VCaP (cell line): ENCODE data around the gene CCL27.

Experiments used
- H3K27ac ChIP-seq: fragments of 450-650 bp; 2 replicates; pipeline ENCODE4 v1.5.1; 2017
- CTCF ChIP-seq: fragments of 450-650 bp; conservative IDR thresholded peaks from 2 replicates; pipeline ENCODE4 v1.5.1; 2017; ENCODE audit warnings: mild to moderate bottlenecking, moderate library complexity

Gene CCL27

GRCh38 chr9:34701023-34701768 lies 38.7 kb upstream of the CCL27 start:
- peak; percentile 89 for TF ChIP-seq CTCF
- H3K27ac ChIP-seq, result peak overlapping the region; percentile 25; the same call in 1 of the 2 replicates

- H3K27ac ChIP-seq, result no peak overlapping the region
- TF ChIP-seq CTCF, result no peak
These were observed 32.4 kb upstream of the CCL27 start for GRCh38 chr9:34694811-34695210.

- no peak overlapping the region for H3K27ac ChIP-seq
- TF ChIP-seq CTCF, result no peak
These were observed 31.1 kb upstream of the CCL27 start for GRCh38 chr9:34693560-34693959.

- H3K27ac ChIP-seq, result no peak overlapping the region
- no peak for TF ChIP-seq CTCF
These were observed 29.5 kb upstream of the CCL27 start for GRCh38 chr9:34691936-34692315.

- no peak for TF ChIP-seq CTCF
- H3K27ac ChIP-seq, result no peak within 1 kb of the TSS
These were observed 28.8 kb upstream of the CCL27 start, which contains the start of gene CCL19 for GRCh38 chr9:34690983-34691935. Gene CCL19, minus strand, starts transcription at chr9:34691276. Its CDS starts 137 bp downstream, at chr9:34691139.

- TF ChIP-seq CTCF, result no peak
- H3K27ac ChIP-seq, result no peak overlapping the region
These were observed 27.1 kb upstream of the CCL27 start for GRCh38 chr9:34689512-34689911.

GRCh38 chr9:34689116-34689470 lies 26.6 kb upstream of the CCL27 start:
- TF ChIP-seq CTCF, result no peak
- no peak overlapping the region for H3K27ac ChIP-seq
